OCI-LY1 (cell line): Measurements from ENCODE around the gene SMYD3.
A peak's percentile ranks its signal among the peaks of the same experiment; 100 is the strongest.

ENCODE experiments used
- H2AFZ ChIP-seq: fragments of 200-600 bp; sonication (generic), shearing (Covaris generic); 2 replicates; pipeline ENCODE4 v1.6.0; 2014; ENCODE audit warnings: antibody characterized with exemption, mild to moderate bottlenecking, low read length
- H3F3A ChIP-seq: fragments of 200-600 bp; sonication (generic), shearing (Covaris generic); 2 replicates; pipeline ENCODE4 v1.6.0; 2014; ENCODE audit warnings: mild to moderate bottlenecking, antibody characterized with exemption, low read length, moderate library complexity; ENCODE audit not compliant: insufficient read depth
- H3K27ac ChIP-seq: fragments of 200-600 bp; sonication (generic); 2 replicates; pipeline ENCODE4 v1.5.1; 2014; ENCODE audit warnings: low read length, mixed run types, mild to moderate bottlenecking, low read depth; ENCODE audit not compliant: poor library complexity, severe bottlenecking
- H3K27me3 ChIP-seq: fragments of 200-600 bp; sonication (generic); 2 replicates; pipeline ENCODE4 v1.6.0; 2014; ENCODE audit warnings: antibody characterized with exemption, mild to moderate bottlenecking, low read length, moderate library complexity; ENCODE audit not compliant: insufficient read depth
- H3K36me3 ChIP-seq: fragments of 200-600 bp; sonication (generic); 2 replicates; pipeline ENCODE4 v1.6.1; 2014; ENCODE audit warnings: mild to moderate bottlenecking, antibody characterized with exemption, low read length, moderate library complexity, mixed read lengths; ENCODE audit not compliant: insufficient read depth
- H3K4me1 ChIP-seq: fragments of 200-600 bp; sonication (generic); 2 replicates; pipeline ENCODE4 v1.5.1; 2014; ENCODE audit warnings: mild to moderate bottlenecking, low read length, moderate library complexity; ENCODE audit not compliant: insufficient read depth, severe bottlenecking
- H3K4me2 ChIP-seq: fragments of 200-600 bp; sonication (generic), shearing (Covaris generic); 2 replicates; pipeline ENCODE4 v1.6.1; 2014; ENCODE audit warnings: low read length
- H3K4me3 ChIP-seq: fragments of 200-600 bp; sonication (generic); 2 replicates; pipeline ENCODE4 v1.5.1; 2014; ENCODE audit warnings: low read length, low read depth, mild to moderate bottlenecking, mixed read lengths; ENCODE audit not compliant: poor library complexity, severe bottlenecking
- H3K79me2 ChIP-seq: fragments of 200-600 bp; shearing (Covaris generic); 2 replicates; pipeline ENCODE4 v1.6.1; 2016; ENCODE audit warnings: mixed run types, low read length, mixed read lengths; ENCODE audit not compliant: insufficient read depth
- H3K9ac ChIP-seq: fragments of 200-600 bp; sonication (generic), shearing (Covaris generic); 2 replicates; pipeline ENCODE4 v1.6.1; 2014; ENCODE audit warnings: mild to moderate bottlenecking, low read length, mixed read lengths
- H3K9me2 ChIP-seq: fragments of 200-600 bp; sonication (generic), shearing (Covaris generic); 2 replicates; pipeline ENCODE4 v1.6.1; 2014; ENCODE audit warnings: low read depth, mild to moderate bottlenecking, low read length, mixed read lengths
- H3K9me3 ChIP-seq: fragments of 200-600 bp; shearing (Covaris generic); 2 replicates; pipeline ENCODE4 v1.6.1; 2014; ENCODE audit warnings: low read length, mixed read lengths
- H4K20me1 ChIP-seq: fragments of 200-600 bp; sonication (generic), shearing (Covaris generic); 2 replicates; pipeline ENCODE4 v1.6.0; 2016; ENCODE audit warnings: mild to moderate bottlenecking, low read length; ENCODE audit not compliant: insufficient read depth
- CTCF ChIP-seq: fragments of 200-600 bp; sonication (generic), shearing (Covaris generic); IDR thresholded peaks from 2 replicates; pipeline ENCODE4 v1.5.1; 2017; ENCODE audit warnings: mild to moderate bottlenecking, antibody characterized with exemption, low read length, moderate library complexity, mixed read lengths
- EZH2 ChIP-seq: fragments of 200-600 bp; sonication (generic), shearing (Covaris generic); IDR thresholded peaks from 2 replicates; pipeline ENCODE4 v1.8.0; 2017; ENCODE audit warnings: borderline replicate concordance, mixed run types, mild to moderate bottlenecking, antibody characterized with exemption, low read length, moderate library complexity, mixed read lengths

The SMYD3 gene

GRCh38 chr1:246506674-246507481, at the start of gene SMYD3:
Gene SMYD3, minus strand, starts transcription at chr1:246507279.
- Histone ChIP-seq H3K9ac (peak within 1 kb of the TSS; percentile 85), H3K36me3 (peaks cover 30% of the 10 kb centered on the region), H3K9me3 (no peaks in the 10 kb centered on the region), H3K9me2 (no peaks in the 10 kb centered on the region), H3K27me3 (no peaks in the 10 kb centered on the region), H3K4me1 (peaks cover 22% of the 10 kb centered on the region), H3K79me2 (peaks cover 33% of the 10 kb centered on the region), H3K4me2 (peak within 1 kb of the TSS; percentile 89), H3F3A (no peaks in the 10 kb centered on the region), H2AFZ (peak within 1 kb of the TSS; percentile 60), H4K20me1 (no peaks in the 10 kb centered on the region), H3K27ac (peak within 1 kb of the TSS; percentile 6), H3K4me3 (peak within 1 kb of the TSS; percentile 88)
- TF ChIP-seq EZH2 (no peak), CTCF (peak; percentile 21; the same call in 1 of the 2 replicates)

- no peaks in the 10 kb centered on the region for H3K79me2 ChIP-seq
- no peak overlapping the region for H3K4me2 ChIP-seq
- no peak overlapping the region for H3K4me3 ChIP-seq
- no peaks in the 10 kb centered on the region for H3K4me1 ChIP-seq
- peaks cover 84% of the 10 kb centered on the region for H3K36me3 ChIP-seq
- no peaks in the 10 kb centered on the region for H3K27me3 ChIP-seq
- H3K9me2 ChIP-seq = no peaks in the 10 kb centered on the region
- no peak overlapping the region for H3K9ac ChIP-seq
- no peak overlapping the region for H3K27ac ChIP-seq
- TF ChIP-seq CTCF (no peak), EZH2 (no peak)
- no peaks in the 10 kb centered on the region for H3K9me3 ChIP-seq
- no peak overlapping the region for H2AFZ ChIP-seq
- no peaks in the 10 kb centered on the region for H3F3A ChIP-seq
- H4K20me1 ChIP-seq = no peaks in the 10 kb centered on the region
These were observed 47.1 kb upstream of the SMYD3 start for GRCh38 chr1:246554201-246554600.

GRCh38 chr1:246552110-246552509, 45.0 kb upstream of the SMYD3 start:
- Histone ChIP-seq H3K27me3 (no peaks in the 10 kb centered on the region), H3K79me2 (no peaks in the 10 kb centered on the region), H3K36me3 (peaks cover 86% of the 10 kb centered on the region), H3F3A (no peaks in the 10 kb centered on the region), H3K4me3 (no peak overlapping the region), H3K4me1 (no peaks in the 10 kb centered on the region), H3K9ac (no peak overlapping the region), H3K4me2 (no peak overlapping the region), H2AFZ (no peak overlapping the region), H4K20me1 (no peaks in the 10 kb centered on the region; the same call in 1 of the 2 replicates), H3K9me2 (no peaks in the 10 kb centered on the region), H3K27ac (no peak overlapping the region), H3K9me3 (no peaks in the 10 kb centered on the region)
- TF ChIP-seq CTCF (no peak), EZH2 (no peak)
